SW 1271 (cell line): ENCODE results near the gene SELPLG.

Experiments
- DNase-seq, 2 experiments: peaks; one replicate each; lab custom pipeline; 2025; lab: John Stamatoyannopoulos, UW

SELPLG gene

DNA sequence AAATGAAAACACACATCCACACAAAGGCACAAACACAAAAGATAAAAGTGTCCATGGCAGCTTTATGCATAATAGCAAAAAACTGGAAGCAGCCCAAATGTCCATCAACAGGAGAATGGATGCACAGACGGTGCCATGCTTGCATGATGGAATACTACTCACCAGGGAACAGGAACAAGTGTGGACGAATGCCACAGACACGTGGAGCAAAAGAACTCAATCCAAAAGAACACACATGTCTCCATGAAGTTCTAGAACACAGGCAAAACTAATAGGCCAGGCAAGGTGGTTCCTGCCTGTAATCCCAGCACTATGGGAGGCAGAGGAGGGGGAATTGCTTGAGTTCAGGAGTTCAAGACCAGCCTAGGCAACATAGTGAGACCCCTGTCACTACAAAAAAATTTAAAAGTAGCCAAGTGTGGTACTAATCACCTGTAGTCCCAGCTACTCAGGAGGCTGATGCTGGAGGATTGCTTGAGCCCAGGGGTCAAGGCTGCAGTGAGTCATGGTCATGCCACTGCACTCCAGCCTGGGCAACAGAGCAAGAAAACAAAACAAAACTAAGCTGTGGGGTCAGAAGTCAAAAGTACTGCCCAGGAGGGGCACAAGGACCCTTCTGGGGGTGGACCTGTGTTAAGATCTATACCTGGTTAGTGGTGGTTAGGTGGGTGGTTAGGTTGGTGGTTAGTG is 28.5 kb downstream of the SELPLG start:
- DNase-seq = no peak

DNA sequence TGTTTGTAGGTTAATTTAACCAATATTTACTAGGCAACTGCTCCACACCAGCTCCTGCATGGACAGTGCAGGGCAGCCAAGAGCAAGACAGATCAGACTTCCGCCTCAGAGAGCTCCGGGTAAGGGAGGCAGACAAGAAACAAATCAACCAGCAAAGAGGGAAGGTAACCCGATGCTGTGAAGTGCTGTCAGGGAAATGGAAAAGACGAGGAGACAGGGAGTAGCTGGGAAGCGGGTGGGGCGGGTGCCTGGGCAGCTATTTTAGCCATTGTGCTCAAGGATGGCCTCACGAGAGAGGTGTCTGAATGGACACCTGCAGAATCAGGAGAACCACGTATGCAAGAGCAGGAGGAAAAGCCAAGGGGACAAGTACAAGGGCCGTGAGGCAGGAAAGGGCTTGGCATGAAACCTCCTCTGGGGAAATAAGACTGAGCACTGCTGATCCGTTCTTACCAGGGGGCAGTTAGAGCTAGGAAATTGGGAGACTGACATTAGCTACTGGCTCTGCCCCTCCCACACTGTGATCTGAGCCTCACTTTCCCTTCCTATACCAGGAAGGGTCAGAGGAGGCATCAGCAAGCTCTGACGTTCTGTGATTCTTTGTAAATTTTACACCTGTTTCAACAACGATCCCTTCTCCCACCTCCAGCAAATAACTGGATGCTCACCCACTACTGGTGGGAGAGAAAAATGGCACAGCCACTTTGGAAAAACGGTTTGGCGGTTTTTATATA is 29.3 kb downstream of the SELPLG start:
- no peak for DNase-seq

- no peak for DNase-seq
Measured at GRCh38 chr12:108603743-108604142, 30.0 kb downstream of the SELPLG start.

GRCh38 chr12:108602976-108603704 is 30.6 kb downstream of the SELPLG start:
- DNase-seq = no peak

- no peak for DNase-seq
Measured at GRCh38 chr12:108602209-108602705, 31.4 kb downstream of the SELPLG start.

DNA sequence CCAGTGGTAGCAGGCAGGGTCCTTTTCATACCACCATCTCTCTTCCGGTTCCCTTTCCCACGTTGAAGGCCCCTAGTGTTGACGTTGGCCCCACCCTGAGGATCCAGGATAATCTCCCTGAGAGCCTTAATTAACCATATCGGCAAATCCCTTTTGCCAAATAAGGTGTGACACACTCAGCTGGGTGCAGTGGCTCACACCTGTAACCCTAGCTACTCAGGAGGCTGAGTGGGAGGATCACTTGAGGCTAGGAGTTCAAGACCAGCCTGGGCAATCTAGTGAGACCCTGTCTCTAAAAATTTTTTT is 33.0 kb downstream of the SELPLG start:
- no peak for DNase-seq

GRCh38 chr12:108599948-108600701 is 33.6 kb downstream of the SELPLG start:
- no peak for DNase-seq

- no peak for DNase-seq
Measured at GRCh38 chr12:108599541-108599940, 34.2 kb downstream of the SELPLG start.

DNA sequence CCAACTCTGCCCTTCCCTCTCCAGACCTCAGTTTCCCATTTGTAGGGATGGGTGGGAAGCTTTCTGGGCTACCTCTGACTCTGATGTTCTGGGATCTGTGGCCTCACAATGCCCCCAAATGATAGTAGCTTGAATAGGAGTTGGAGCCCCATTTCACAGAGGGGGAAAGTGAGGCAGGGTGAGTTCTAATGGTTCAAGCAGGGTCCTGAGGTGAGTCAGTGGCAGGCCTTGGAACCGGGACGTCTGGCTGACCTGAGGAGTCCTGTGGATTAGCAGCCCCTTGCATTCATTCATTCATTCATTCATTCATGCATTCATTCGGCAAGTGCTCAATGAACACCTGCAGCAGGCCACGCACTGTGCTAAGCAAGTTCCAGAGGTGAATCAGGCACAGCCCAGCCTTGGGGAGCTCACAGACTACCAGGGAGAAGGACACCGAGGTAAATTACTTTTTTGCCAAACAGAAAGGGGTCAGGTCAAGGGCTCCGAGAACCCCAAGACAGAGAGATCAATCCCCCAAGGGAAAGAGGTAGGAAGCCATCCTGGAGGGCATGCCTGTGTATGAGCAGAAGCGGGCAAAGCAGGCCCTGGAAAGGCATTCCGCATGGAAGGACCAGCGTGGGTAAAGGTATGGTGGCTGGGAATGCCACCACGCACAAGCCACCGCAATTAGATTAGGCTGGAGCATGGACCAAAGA is 35.0 kb downstream of the SELPLG start:
- DNase-seq = no peak

DNA sequence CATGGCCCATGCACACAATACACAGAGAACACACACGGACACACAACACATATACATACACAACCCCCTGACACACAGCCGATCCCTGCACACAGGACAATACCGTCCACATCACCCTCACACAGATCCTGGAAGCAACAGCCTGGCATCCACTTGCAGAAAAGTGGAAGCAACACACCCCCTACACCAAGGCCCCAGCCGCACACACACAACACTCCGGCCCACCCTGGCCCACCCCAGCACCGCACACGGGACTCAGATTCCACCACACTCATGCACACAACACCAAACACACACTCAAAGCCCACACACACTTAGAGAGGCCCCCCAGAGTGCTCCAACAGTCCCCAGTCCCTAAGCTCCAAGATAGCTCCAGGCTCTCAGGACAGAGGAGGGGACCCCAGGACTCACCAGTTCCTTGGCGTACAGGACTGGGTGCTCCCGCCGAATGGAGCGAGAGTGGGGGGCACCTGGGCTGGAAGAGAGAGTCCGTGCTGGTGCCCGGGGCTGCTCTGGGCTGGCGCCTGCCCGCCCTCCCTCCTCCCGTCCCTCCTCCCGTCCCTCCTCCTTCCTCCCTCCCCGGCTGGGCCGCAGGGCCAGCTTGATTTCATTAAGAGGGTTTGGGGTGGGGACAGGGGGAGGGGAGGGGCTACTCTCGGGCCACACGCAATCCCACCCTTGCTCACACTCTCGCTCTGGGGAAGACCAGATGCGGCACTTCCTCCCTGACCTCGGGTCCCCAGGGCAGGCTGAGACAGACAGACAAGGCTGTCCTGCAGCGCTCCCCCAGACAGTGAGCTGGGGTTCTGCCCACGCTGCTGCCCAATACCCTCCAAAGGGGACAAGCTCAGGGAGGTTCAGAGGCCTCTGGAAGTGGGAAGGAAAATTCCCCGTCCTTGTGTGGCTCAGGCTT is 35.9 kb downstream of the SELPLG start, which contains the start of gene TMEM119:
Gene TMEM119 (minus strand): TSS at position 526 of the 913 bp plus-strand sequence. CDS start 5,701 bp downstream, outside the sequence.
- DNase-seq = no peak

DNA sequence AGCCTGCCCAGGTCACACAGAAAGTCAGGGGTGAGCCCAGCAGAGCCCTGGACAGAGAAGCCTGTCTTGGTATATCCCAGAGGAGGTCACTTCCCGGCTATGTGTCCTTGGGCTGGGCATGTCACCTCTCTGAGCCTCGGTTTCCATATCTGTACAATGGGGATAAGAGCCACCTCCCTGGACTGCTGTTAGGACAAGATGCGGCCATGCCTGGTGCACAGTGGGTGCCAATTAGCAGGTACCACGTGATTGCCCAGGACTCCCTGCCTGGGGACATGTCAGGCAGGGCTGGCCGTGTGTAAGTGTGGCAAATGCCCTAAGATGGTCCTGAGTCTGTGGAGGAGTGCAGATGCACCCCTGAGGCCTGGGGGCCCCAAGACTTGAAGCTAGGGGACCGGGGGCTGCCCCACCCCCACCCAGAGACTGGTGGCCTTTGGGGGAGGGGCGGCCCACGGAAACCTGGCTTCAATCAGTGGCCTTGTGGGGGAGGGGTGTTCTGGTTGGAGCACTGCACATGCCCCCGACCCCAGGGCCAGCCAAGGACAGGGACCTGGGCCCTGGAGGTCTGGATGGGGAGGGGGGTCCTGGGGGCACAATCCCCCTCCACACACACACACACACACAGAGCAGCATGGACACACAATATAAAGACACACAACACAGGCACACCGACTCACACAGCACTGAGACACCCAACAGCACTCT is 36.7 kb downstream of the SELPLG start:
- DNase-seq = no peak

- no peak for DNase-seq
Measured at GRCh38 chr12:108595711-108596647, 37.7 kb downstream of the SELPLG start.

GRCh38 chr12:108594960-108595710 is 38.6 kb downstream of the SELPLG start:
- DNase-seq = no peak

GRCh38 chr12:108594323-108594903 is 39.3 kb downstream of the SELPLG start:
- no peak for DNase-seq

DNA sequence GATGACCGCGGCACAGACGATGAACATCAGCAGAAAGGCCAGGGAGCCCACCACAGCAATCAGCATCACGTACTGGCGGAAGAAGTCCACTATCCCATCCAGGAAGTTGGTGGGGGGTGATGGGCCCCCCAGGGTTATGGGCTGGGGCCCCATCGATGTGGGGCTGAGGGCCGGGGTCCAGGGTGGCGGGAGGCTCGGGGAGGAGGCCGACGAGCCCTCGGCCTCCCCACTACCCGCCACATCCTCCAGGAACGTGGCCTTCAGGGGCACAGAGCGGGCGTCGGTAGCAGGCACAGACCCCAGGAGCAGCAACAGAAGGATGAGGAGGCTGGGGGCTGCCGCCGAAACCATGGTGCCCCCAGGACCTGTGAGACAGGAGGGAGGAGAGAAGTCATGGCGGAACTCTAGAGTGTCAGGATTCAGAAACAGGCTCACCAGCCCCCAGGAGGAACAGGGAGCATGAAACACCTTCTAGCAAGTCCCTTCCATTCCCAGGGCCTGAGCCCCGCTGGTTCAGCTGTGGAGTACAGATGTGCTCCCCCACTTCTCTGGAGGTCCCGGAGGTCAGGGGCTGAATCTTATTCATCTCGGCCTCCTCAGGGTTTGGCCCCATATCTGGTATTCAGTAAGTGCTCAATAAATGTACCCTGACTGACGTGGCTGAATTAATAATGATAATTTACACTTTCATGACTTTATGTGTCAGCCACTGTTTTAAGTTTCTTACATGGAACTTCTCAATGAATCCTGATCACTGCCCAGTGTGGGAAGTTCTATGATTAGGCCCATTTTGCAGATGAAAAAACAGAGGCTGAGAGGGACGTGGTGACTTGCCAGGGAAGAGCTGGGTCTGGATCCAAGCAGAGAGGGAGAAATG is 41.4 kb downstream of the SELPLG start:
- no peak for DNase-seq

DNA sequence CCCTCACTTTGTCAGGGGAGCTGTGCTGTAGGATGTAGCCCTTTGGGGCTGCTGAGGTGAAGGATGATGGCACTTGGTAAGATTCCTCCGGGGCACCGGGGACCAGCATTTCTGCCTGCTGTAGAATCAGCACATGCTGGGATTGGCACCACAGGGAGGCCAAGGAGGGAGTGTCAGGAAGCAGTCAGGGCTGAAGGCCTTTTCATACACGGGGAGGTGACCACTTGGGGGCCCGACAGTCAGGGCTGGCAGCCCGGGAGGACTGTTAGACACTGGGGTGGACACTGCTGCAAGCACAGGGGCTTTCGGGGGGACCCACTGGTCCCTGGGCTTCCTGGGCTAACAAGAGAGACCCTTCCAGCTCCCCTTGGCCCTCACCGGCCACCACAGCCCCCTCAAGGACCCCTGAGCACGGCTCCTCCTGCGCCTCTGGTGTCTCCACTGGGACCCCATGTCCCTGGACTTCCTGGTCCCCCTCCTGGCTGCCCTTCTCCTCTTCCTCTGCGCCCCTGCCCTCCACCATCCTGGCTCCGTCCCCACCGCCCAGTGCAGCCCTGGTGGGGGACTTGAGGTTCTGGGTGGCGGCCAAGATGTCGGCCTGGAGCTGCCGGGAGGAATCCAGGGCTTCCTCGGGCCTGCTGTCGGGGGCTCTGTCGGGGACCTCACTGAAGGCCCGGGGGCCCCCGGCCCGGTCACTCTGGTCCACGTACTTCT is 42.3 kb downstream of the SELPLG start:
- no peak for DNase-seq
